Endothelial cell (in vitro differentiated cells): ENCODE measurements around the gene PLXNB2. TPM values are rescaled to one million over a fixed set of nuclear protein-coding genes. Genes with fewer than 3 reads are reported as not detected.

ENCODE experiments used
- DNase-seq: peaks from one replicate; pipeline ENCODE4 v3.0.0; 2021; ENCODE audit warnings: low spot score
- H3K27ac Mint-ChIP-seq: one replicate; pipeline ENCODE4 v1.8.0; 2021; ENCODE audit warnings: mixed read lengths, inconsistent platforms; ENCODE audit not compliant: unreplicated experiment
- H3K27me3 Mint-ChIP-seq: one replicate; pipeline ENCODE4 v1.8.0; 2021; ENCODE audit warnings: mild to moderate bottlenecking, moderate library complexity, mixed read lengths, inconsistent platforms; ENCODE audit not compliant: unreplicated experiment
- H3K36me3 Mint-ChIP-seq: one replicate; pipeline ENCODE4 v1.8.0; 2021; ENCODE audit warnings: mild to moderate bottlenecking, low read depth, mixed read lengths, inconsistent platforms; ENCODE audit not compliant: unreplicated experiment
- H3K4me1 Mint-ChIP-seq: one replicate; pipeline ENCODE4 v1.8.0; 2021; ENCODE audit warnings: mild to moderate bottlenecking, mixed read lengths, inconsistent platforms; ENCODE audit not compliant: unreplicated experiment
- H3K4me3 Mint-ChIP-seq: one replicate; pipeline ENCODE4 v1.8.0; 2021; ENCODE audit warnings: mild to moderate bottlenecking, mixed read lengths, inconsistent platforms; ENCODE audit not compliant: unreplicated experiment
- H3K9me3 Mint-ChIP-seq: one replicate; pipeline ENCODE4 v1.8.0; 2021; ENCODE audit warnings: mixed read lengths, inconsistent platforms; ENCODE audit not compliant: unreplicated experiment
- CTCF ChIP-seq: fragments of 200-600 bp; sonication (generic); IDR thresholded peaks from one replicate; pipeline ENCODE4 v1.5.0; 2021; ENCODE audit warnings: antibody characterized with exemption; ENCODE audit not compliant: unreplicated experiment
- total RNA-seq: library from RNA; stranded (reverse); fragmentation: NEBNext Ultra II Directional; extraction: Animal tissue kit (Norgen Biotek cat#: 25700); gene quantifications from one replicate; pipeline ENCODE4 v1.2.1, GENCODE V29; 2021; ENCODE audit not compliant: unreplicated experiment

The PLXNB2 gene
- total RNA-seq, 1 donor from 2014 or later: 96.5 TPM

DNA sequence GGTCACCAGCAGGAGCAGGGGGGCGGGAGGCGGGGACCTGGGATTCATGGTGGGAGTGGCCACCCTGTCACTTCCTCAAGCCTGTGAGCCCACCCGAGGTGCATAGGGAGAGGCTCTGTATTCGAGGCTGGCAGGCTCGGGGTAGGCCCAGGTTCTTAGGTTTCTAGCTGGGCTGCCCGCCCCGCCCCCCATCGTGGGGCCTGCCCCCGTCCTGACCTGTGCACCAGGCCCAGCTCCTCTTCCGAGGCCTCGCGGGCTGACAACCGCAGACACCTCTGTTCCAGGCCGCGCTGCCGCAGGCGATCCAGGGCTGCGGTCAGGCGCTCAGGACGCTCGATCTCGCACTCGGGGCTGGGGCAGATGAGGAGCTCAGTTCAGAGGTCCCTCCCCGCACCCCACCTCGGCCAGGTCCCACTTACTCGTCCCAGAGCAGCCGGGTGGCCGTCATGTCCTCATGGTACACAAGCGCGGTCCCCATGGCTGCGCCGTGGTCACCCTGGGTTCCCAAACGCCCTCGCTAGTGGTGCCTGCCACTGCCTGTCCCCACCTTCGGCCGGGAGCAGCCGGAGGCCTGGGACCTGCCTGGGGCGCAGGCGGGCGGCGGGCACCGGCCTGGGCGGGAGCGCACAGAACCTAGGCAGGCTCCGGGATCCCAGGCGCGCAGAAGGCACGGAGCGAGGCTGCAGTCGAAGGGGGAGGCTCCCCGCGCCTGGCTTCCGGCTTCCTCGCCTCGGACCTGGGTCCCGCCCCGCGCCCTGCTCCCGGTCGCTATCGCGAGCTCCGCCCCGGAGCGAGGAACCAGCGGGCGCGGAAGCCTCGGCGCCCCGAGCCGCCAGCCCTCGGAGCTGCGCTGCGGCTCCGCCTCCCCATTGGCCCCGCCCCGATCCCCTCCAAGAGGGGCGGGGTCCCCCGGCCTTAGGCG is 56.6 kb downstream of the PLXNB2 start, which contains the start of gene HDAC10:
Gene HDAC10 (minus strand): TSS at position 711 of the 922 bp plus-strand sequence. CDS start 233 bp downstream, at position 478.
- no peak for TF ChIP-seq CTCF
- DNase-seq: peak; percentile 84
- no peaks in the 10 kb centered on the region for H3K9me3 Mint-ChIP-seq
- H3K27me3 Mint-ChIP-seq: peaks cover 2% of the 10 kb centered on the region
- H3K36me3 Mint-ChIP-seq: no peaks in the 10 kb centered on the region
- no peaks in the 10 kb centered on the region for H3K4me1 Mint-ChIP-seq
- peak within 1 kb of the TSS; percentile 67 for H3K4me3 Mint-ChIP-seq
- H3K27ac Mint-ChIP-seq: no peak within 1 kb of the TSS

- Mint-ChIP-seq H3K4me1 (no peaks in the 10 kb centered on the region), H3K9me3 (no peaks in the 10 kb centered on the region), H3K27ac (no peak overlapping the region), H3K4me3 (peak overlapping the region; percentile 67), H3K36me3 (no peaks in the 10 kb centered on the region), H3K27me3 (peaks cover 2% of the 10 kb centered on the region)
- no peak for TF ChIP-seq CTCF
- DNase-seq: no peak
These were observed 57.2 kb downstream of the PLXNB2 start for GRCh38 chr22:50250249-50250554.

GRCh38 chr22:50249341-50250248 is 57.9 kb downstream of the PLXNB2 start:
- no peaks in the 10 kb centered on the region for H3K9me3 Mint-ChIP-seq
- peaks cover 2% of the 10 kb centered on the region for H3K4me1 Mint-ChIP-seq
- H3K4me3 Mint-ChIP-seq: peak overlapping the region; percentile 67
- no peak overlapping the region for H3K27ac Mint-ChIP-seq
- no peak for DNase-seq
- no peaks in the 10 kb centered on the region for H3K36me3 Mint-ChIP-seq
- peaks cover 5% of the 10 kb centered on the region for H3K27me3 Mint-ChIP-seq
- TF ChIP-seq CTCF: no peak

DNA sequence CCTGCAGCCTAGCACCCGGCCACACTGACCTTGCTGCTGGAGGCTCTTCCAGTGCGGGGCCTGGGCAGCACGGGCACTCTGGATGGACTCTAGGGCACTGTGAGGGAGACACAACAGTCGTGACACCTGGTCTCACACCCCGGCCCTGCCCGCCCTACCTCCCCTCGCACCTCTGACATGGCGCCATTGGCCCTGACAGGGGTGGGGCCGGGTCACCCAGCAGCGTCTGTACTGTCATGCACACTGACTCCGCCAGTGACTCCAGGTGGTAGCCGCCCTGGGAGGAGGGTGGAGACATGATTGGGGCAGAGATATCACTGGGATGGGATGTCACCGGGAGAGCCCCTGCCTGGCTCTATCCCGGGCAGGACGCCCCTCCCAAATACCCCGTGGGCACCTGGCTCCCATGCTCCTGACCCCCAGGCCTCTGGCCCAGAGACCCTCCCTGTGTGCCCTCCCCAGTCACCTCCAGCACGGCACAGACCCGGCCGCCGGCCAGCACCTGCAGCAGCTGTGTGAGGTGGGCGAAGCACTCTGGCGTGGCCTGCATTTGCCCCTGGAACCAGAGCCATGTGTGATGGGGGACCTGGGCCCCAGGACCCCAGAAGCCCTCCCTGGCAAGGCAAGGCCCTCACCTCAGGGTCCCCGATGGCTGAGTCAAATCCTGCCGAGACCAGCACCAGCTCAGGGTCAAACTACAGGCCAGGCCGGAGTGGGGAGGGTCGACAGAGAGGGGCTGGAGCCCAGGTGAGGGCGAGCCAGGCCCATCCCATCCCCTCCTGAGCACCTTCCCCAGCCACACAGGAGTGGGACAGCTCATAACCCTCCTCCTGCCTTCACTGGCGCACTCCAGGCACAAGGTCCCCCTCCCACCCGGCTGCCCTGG is 59.0 kb downstream of the PLXNB2 start:
- H3K4me3 Mint-ChIP-seq: no peak overlapping the region

More for the DNA sequence above, 59.0 kb downstream of the PLXNB2 start:
- Mint-ChIP-seq H3K27ac (no peak overlapping the region), H3K4me1 (peaks cover 11% of the 10 kb centered on the region), H3K36me3 (no peaks in the 10 kb centered on the region), H3K9me3 (no peaks in the 10 kb centered on the region), H3K27me3 (peaks cover 5% of the 10 kb centered on the region)
- TF ChIP-seq CTCF: no peak
- DNase-seq: no peak
